ENCODE measurements around the gene ALPP. TPM values are rescaled to one million over a fixed set of nuclear protein-coding genes. Genes with fewer than 3 reads are reported as not detected.

Gene ALPP
- polyA plus RNA-seq, 1 donor from 2014 or later = not detected

DNA sequence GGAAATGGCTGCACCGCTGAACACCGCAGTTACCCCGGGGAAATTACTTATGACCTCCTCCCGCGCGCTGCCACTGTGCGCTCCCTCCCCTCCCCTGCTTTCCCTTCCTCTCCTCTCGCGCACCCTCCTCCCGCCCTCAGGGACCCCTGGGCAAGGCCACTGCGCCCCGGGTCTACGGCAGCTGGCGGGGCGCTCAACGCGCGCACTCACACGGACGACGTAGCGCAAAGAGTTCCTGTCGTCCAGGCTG is 7.9 kb downstream of the ALPP start:
- Histone ChIP-seq H3K4me2 (ENCODE audit: low read length) (no peak overlapping the region), H3K4me3 (ENCODE audit: low read length) (peak overlapping the region; percentile 56), H3K27ac (ENCODE audit: low read length) (no peak overlapping the region), H3K27me3 (ENCODE audit: insufficient read depth, low read depth, low read length) (peaks cover 80% of the 10 kb centered on the region), H4K20me1 (ENCODE audit: insufficient read depth) (no peaks in the 10 kb centered on the region), H3K9me2 (ENCODE audit: insufficient read depth, low read length) (no peaks in the 10 kb centered on the region), H3K36me3 (ENCODE audit: insufficient read depth, low read length) (no peaks in the 10 kb centered on the region), H3K9ac (ENCODE audit: low read length) (no peak overlapping the region), H2AFZ (ENCODE audit: low read depth, low read length) (no peak overlapping the region), H3K9me3 (ENCODE audit: low read length) (no peaks in the 10 kb centered on the region), H3F3A (ENCODE audit: insufficient read depth, low read length, poor library complexity, severe bottlenecking) (no peaks in the 10 kb centered on the region), H3K79me2 (replicated peaks; ENCODE audit: insufficient read depth, low read length) (no peaks in the 10 kb centered on the region)
- TF ChIP-seq, protein P1, sequence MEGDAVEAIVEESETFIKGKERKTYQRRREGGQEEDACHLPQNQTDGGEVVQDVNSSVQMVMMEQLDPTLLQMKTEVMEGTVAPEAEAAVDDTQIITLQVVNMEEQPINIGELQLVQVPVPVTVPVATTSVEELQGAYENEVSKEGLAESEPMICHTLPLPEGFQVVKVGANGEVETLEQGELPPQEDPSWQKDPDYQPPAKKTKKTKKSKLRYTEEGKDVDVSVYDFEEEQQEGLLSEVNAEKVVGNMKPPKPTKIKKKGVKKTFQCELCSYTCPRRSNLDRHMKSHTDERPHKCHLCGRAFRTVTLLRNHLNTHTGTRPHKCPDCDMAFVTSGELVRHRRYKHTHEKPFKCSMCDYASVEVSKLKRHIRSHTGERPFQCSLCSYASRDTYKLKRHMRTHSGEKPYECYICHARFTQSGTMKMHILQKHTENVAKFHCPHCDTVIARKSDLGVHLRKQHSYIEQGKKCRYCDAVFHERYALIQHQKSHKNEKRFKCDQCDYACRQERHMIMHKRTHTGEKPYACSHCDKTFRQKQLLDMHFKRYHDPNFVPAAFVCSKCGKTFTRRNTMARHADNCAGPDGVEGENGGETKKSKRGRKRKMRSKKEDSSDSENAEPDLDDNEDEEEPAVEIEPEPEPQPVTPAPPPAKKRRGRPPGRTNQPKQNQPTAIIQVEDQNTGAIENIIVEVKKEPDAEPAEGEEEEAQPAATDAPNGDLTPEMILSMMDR (IDR thresholded peaks at IDR 0.05; ENCODE audit: poor library complexity, severe bottlenecking) = no peak
- TF ChIP-seq, protein P2, sequence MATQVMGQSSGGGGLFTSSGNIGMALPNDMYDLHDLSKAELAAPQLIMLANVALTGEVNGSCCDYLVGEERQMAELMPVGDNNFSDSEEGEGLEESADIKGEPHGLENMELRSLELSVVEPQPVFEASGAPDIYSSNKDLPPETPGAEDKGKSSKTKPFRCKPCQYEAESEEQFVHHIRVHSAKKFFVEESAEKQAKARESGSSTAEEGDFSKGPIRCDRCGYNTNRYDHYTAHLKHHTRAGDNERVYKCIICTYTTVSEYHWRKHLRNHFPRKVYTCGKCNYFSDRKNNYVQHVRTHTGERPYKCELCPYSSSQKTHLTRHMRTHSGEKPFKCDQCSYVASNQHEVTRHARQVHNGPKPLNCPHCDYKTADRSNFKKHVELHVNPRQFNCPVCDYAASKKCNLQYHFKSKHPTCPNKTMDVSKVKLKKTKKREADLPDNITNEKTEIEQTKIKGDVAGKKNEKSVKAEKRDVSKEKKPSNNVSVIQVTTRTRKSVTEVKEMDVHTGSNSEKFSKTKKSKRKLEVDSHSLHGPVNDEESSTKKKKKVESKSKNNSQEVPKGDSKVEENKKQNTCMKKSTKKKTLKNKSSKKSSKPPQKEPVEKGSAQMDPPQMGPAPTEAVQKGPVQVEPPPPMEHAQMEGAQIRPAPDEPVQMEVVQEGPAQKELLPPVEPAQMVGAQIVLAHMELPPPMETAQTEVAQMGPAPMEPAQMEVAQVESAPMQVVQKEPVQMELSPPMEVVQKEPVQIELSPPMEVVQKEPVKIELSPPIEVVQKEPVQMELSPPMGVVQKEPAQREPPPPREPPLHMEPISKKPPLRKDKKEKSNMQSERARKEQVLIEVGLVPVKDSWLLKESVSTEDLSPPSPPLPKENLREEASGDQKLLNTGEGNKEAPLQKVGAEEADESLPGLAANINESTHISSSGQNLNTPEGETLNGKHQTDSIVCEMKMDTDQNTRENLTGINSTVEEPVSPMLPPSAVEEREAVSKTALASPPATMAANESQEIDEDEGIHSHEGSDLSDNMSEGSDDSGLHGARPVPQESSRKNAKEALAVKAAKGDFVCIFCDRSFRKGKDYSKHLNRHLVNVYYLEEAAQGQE (IDR thresholded peaks at IDR 0.05; ENCODE audit: borderline replicate concordance) = no peak
- TF ChIP-seq EP300 (conservative IDR thresholded peaks at IDR 0.05; ENCODE audit: poor library complexity, severe bottlenecking) = no peak
- TF ChIP-seq MXI1 (conservative IDR thresholded peaks at IDR 0.05; ENCODE audit: poor library complexity, severe bottlenecking) = no peak
- TF ChIP-seq SMC3 (conservative IDR thresholded peaks at IDR 0.05; ENCODE audit: poor library complexity) = no peak
- no peak for TF ChIP-seq EZH2 (IDR thresholded peaks at IDR 0.05; ENCODE audit: borderline replicate concordance, insufficient read depth, low read length, poor library complexity, severe bottlenecking)
- TF ChIP-seq RAD21 (conservative IDR thresholded peaks at IDR 0.05) = no peak
- TF ChIP-seq POLR2AphosphoS5 (IDR thresholded peaks at IDR 0.05) = no peak
- no peak for TF ChIP-seq TAF1 (IDR thresholded peaks at IDR 0.05; ENCODE audit: low read depth)

DNA sequence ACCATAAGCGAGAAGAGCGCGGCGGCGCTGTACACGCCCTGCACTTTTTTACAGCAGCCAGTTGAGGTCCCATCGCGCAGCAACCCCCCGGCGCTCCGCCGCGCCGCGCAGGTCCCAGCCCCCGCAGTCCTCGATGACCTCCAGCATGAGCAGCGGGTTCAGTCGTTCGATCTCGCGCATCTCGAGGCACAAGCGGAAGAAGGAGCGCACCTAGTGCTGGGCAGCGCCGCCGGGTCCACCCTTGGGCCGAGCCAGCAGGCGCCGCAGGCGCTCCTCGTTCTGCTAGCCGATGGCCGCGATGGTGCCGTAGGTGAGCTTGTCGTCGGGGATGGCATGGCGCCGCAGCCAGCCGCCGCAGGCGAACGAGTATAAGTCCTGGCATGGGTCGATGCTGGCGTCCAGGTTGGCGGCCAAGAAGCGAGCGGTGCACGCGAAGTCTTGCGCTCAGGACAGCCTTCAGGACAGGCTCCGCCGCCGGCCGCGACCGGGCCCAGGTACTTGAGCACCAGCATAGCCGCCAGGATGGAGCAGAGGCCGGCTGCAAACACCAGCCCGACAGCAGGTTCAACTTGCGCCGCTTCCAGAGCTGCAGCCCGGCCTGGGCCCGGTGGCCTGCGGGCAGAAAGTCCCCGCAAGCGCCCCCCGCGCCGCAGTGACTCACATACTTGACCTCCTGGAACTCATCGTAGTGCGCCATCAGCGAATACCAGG is 8.3 kb downstream of the ALPP start:
- no peaks in the 10 kb centered on the region for H3K79me2 ChIP-seq (replicated peaks; ENCODE audit: insufficient read depth, low read length)
- no peak overlapping the region for H3K4me2 ChIP-seq (ENCODE audit: low read length)
- no peak overlapping the region for H3K27ac ChIP-seq (ENCODE audit: low read length)
- no peaks in the 10 kb centered on the region for H3K9me2 ChIP-seq (ENCODE audit: insufficient read depth, low read length)
- no peaks in the 10 kb centered on the region for H3K9me3 ChIP-seq (ENCODE audit: low read length)
- H3K4me3 ChIP-seq (ENCODE audit: low read length) = peak overlapping the region; percentile 56
- TF ChIP-seq, protein P1 (IDR thresholded peaks at IDR 0.05; ENCODE audit: poor library complexity, severe bottlenecking) = no peak
- peak; percentile 83 for TF ChIP-seq EZH2 (IDR thresholded peaks at IDR 0.05; ENCODE audit: borderline replicate concordance, insufficient read depth, low read length, poor library complexity, severe bottlenecking)
- H3F3A ChIP-seq (ENCODE audit: insufficient read depth, low read length, poor library complexity, severe bottlenecking) = no peaks in the 10 kb centered on the region
- H3K27me3 ChIP-seq (ENCODE audit: insufficient read depth, low read depth, low read length) = peaks cover 80% of the 10 kb centered on the region
- no peaks in the 10 kb centered on the region for H3K36me3 ChIP-seq (ENCODE audit: insufficient read depth, low read length)
- no peak overlapping the region for H2AFZ ChIP-seq (ENCODE audit: low read depth, low read length)
- H3K9ac ChIP-seq (ENCODE audit: low read length) = no peak overlapping the region
- H4K20me1 ChIP-seq (ENCODE audit: insufficient read depth) = no peaks in the 10 kb centered on the region

Measured in neural cell (in vitro differentiated cells).